H9 (cell line): ENCODE results near the gene TRMT2A. TPM values are rescaled to one million over a fixed set of nuclear protein-coding genes. Genes with fewer than 3 reads are reported as not detected.

ENCODE experiments used
- DNase-seq: peaks from one replicate; pipeline ENCODE4 v3.0.0-alpha.2; 2017
- H2AFZ ChIP-seq: one replicate; pipeline ENCODE4 v1.6.1; 2013; ENCODE audit warnings: mild to moderate bottlenecking, low read length, control low read depth, moderate library complexity
- H2AK5ac ChIP-seq: 2 replicates; pipeline ENCODE4 v1.6.1; 2013; ENCODE audit warnings: low read length, control low read depth, mixed read lengths; ENCODE audit not compliant: insufficient read length
- H2BK120ac ChIP-seq: one replicate; pipeline ENCODE4 v1.6.1; 2013; ENCODE audit warnings: low read depth, mild to moderate bottlenecking, low read length, control low read depth, inconsistent platforms; ENCODE audit not compliant: poor library complexity, severe bottlenecking
- H2BK12ac ChIP-seq: 2 replicates; pipeline ENCODE4 v1.6.1; 2013; ENCODE audit warnings: low read length, control low read depth, mixed read lengths, low read depth; ENCODE audit not compliant: insufficient read length
- H2BK15ac ChIP-seq: 2 replicates; pipeline ENCODE4 v1.6.1; 2013; ENCODE audit warnings: low read depth, low read length, control low read depth
- H2BK20ac ChIP-seq: one replicate; pipeline ENCODE4 v1.6.1; 2013; ENCODE audit warnings: low read depth, mild to moderate bottlenecking, low read length, control low read depth, inconsistent platforms; ENCODE audit not compliant: poor library complexity, severe bottlenecking
- H2BK5ac ChIP-seq: 2 replicates; pipeline ENCODE4 v1.6.1; 2013; ENCODE audit warnings: low read length, control low read depth, mixed read lengths; ENCODE audit not compliant: insufficient read length
- H3K14ac ChIP-seq: 2 replicates; pipeline ENCODE4 v1.6.1; 2013; ENCODE audit warnings: low read length, control low read depth; ENCODE audit not compliant: insufficient read depth
- H3K18ac ChIP-seq: 2 replicates; pipeline ENCODE4 v1.6.1; 2013; ENCODE audit warnings: low read depth, mild to moderate bottlenecking, mixed read lengths, low read length, control low read depth; ENCODE audit not compliant: insufficient read length
- H3K23ac ChIP-seq: 2 replicates; pipeline ENCODE4 v1.6.1; 2013; ENCODE audit warnings: low read length, control low read depth, mixed read lengths, low read depth; ENCODE audit not compliant: insufficient read length
- H3K23me2 ChIP-seq: 2 replicates; pipeline ENCODE4 v1.6.1; 2013; ENCODE audit warnings: low read depth, mild to moderate bottlenecking, mixed read lengths, low read length, control low read depth; ENCODE audit not compliant: insufficient read length, poor library complexity, severe bottlenecking
- H3K27ac ChIP-seq: 2 replicates; pipeline ENCODE4 v1.5.1; 2013; ENCODE audit warnings: low read length, control low read depth, mixed read lengths, low read depth; ENCODE audit not compliant: insufficient read length
- H3K27me3 ChIP-seq: 2 replicates; pipeline ENCODE4 v1.6.1; 2013; ENCODE audit warnings: low read length, control low read depth, inconsistent platforms; ENCODE audit not compliant: insufficient read depth
- H3K4ac ChIP-seq: 2 replicates; pipeline ENCODE4 v1.6.1; 2013; ENCODE audit warnings: low read depth, mild to moderate bottlenecking, control low read depth, inconsistent platforms, low read length, moderate library complexity
- H3K4me1 ChIP-seq: 2 replicates; pipeline ENCODE4 v1.6.1; 2013; ENCODE audit warnings: low read length, control low read depth, inconsistent platforms; ENCODE audit not compliant: insufficient read depth
- H3K4me2 ChIP-seq: 2 replicates; pipeline ENCODE4 v1.6.1; 2013; ENCODE audit warnings: low read length, control low read depth, mixed read lengths; ENCODE audit not compliant: insufficient read length, insufficient read depth
- H3K56ac ChIP-seq: 2 replicates; pipeline ENCODE4 v1.6.1; 2013; ENCODE audit warnings: low read depth, mild to moderate bottlenecking, mixed read lengths, low read length, control low read depth; ENCODE audit not compliant: insufficient read length
- H3K79me1 ChIP-seq: 2 replicates; pipeline ENCODE4 v1.6.1; 2013; ENCODE audit warnings: low read depth, mild to moderate bottlenecking, moderate library complexity, low read length, control low read depth, inconsistent platforms; ENCODE audit not compliant: insufficient read depth, poor library complexity, severe bottlenecking
- H3K79me2 ChIP-seq: 2 replicates; pipeline ENCODE4 v1.6.1; 2013; ENCODE audit warnings: low read length, control low read depth, inconsistent platforms; ENCODE audit not compliant: insufficient read depth
- H3K9ac ChIP-seq: 2 replicates; pipeline ENCODE4 v1.6.1; 2013; ENCODE audit warnings: low read length, control low read depth, mixed read lengths; ENCODE audit not compliant: insufficient read length; ENCODE audit errors: extremely low read depth
- H3K9me3 ChIP-seq: one replicate; pipeline ENCODE4 v1.6.1; 2013; ENCODE audit warnings: low read depth, low read length, inconsistent platforms; ENCODE audit not compliant: control insufficient read depth
- H3T11ph ChIP-seq: one replicate; pipeline ENCODE4 v1.6.1; 2013; ENCODE audit warnings: mild to moderate bottlenecking, low read length, control low read depth, inconsistent platforms
- H4K20me1 ChIP-seq: one replicate; pipeline ENCODE4 v1.6.1; 2013; ENCODE audit not compliant: control insufficient read depth, insufficient read length, insufficient read depth
- H4K5ac ChIP-seq: 2 replicates; pipeline ENCODE4 v1.6.1; 2013; ENCODE audit warnings: low read depth, mild to moderate bottlenecking, mixed read lengths, low read length, control low read depth; ENCODE audit not compliant: insufficient read length
- H4K8ac ChIP-seq: replicated peaks from 2 replicates; pipeline ENCODE4 v1.6.1; 2013; ENCODE audit warnings: low read length, control low read depth, mixed read lengths, low read depth; ENCODE audit not compliant: insufficient read length
- H4K91ac ChIP-seq: 2 replicates; pipeline ENCODE4 v1.6.1; 2013; ENCODE audit warnings: low read depth, mild to moderate bottlenecking, moderate library complexity, mixed read lengths, low read length, control low read depth; ENCODE audit not compliant: insufficient read length
- H3K27ac Mint-ChIP-seq, 3 experiments: 2 replicates in 2 of 3; 3 replicates in 1 of 3; pipeline ENCODE4 v1.8.0; 2020 to 2021; ENCODE audit warnings: mixed read lengths in 3 of 3, mild to moderate bottlenecking in 1 of 3, moderate library complexity in 1 of 3
- H3K27me3 Mint-ChIP-seq: 2 replicates; pipeline ENCODE4 v1.8.0; 2021; ENCODE audit warnings: low read depth, mild to moderate bottlenecking, moderate library complexity, mixed read lengths
- H3K36me3 Mint-ChIP-seq, 3 experiments: 2 replicates in 2 of 3; 3 replicates in 1 of 3; pipeline ENCODE4 v1.8.0; 2020 to 2021; ENCODE audit warnings: low read depth in 3 of 3, mixed read lengths in 3 of 3; ENCODE audit not compliant: insufficient read depth in 1 of 3
- H3K4me1 Mint-ChIP-seq, 2 experiments: 2 replicates each; pipeline ENCODE4 v1.8.0; 2020; ENCODE audit warnings: mixed read lengths in 2 of 2
- H3K4me3 Mint-ChIP-seq, 2 experiments: 2 replicates in 1 of 2; 3 replicates in 1 of 2; pipeline ENCODE4 v1.8.0; 2020 to 2021; ENCODE audit warnings: mild to moderate bottlenecking in 2 of 2, mixed read lengths in 2 of 2, moderate library complexity in 1 of 2
- H3K9me3 Mint-ChIP-seq, 2 experiments: 2 replicates in 1 of 2; 3 replicates in 1 of 2; pipeline ENCODE4 v1.8.0; 2020; ENCODE audit warnings: mild to moderate bottlenecking in 2 of 2, mixed read lengths in 2 of 2, moderate library complexity in 1 of 2
- WGBS: extraction: QIAGEN DNeasy Blood & Tissue Kit; methylation state at CpG from one replicate; pipeline ENCODE4 v1.1.7; 2013; ENCODE audit warnings: missing lambda C conversion rate, low lambda C conversion rate, mixed read lengths; ENCODE audit not compliant: insufficient read length; ENCODE audit errors: extremely low coverage; 5-methylcytosine and 5-hydroxymethylcytosine counted together
- total RNA-seq: library from RNA; stranded (reverse); gene quantifications from 2 replicates; pipeline ENCODE4 v1.2.1, GENCODE V29; 2021
- TF ChIP-seq, protein P1 (sequence below): fragments of 200-600 bp; sonication (generic); conservative IDR thresholded peaks from 3 replicates; pipeline ENCODE4 v1.8.0; 2021; ENCODE audit warnings: antibody characterized with exemption, mild to moderate bottlenecking

The TRMT2A gene
- total RNA-seq, 1 experiment from 2014 or later, result 58.2 TPM

DNA sequence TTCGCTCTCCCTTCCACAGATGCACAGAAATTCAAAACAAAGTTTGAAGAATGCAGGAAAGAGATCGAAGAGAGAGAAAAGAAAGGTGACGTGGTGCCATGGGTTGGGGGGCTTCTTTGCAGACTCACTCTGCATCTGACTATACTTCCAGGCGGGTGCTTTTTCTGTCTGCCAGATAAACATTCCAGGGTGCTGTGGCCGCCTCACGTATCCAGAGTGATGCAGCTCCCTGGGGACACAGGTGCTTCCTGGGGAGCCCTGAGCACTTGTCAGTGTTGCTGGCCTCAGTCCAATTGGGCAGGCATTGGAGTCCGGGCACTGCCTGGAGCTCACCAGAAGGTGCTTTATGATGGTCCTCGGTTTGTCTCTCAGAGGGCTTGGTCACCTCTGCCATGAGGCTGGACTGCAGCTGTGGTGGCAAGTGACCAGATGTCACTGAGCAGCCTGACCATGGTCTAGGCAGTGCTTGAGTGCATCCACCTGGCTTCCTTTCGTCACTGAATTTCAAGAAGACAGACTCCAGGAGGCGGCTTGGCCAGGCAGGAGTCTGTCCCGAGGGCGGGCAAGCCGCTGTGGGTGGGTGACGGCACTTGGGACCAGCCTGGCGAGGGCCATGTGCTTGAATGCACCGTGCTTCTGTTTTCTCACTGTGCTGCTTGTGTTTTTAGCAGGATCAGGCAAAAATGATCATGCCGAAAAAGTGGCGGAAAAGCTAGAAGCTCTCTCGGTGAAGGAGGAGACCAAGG is 9.4 kb upstream of the TRMT2A start:
- Histone ChIP-seq H3K9ac (no peak overlapping the region), H3K27me3 (no peaks in the 10 kb centered on the region), H4K8ac (no peak overlapping the region), H2BK120ac (no peak overlapping the region), H3K4me2 (no peak overlapping the region), H3K4ac (no peak overlapping the region), H2BK15ac (no peak overlapping the region), H3K56ac (no peak overlapping the region), H3K18ac (no peak overlapping the region), H3K23me2 (no peaks in the 10 kb centered on the region), H4K91ac (no peak overlapping the region), H3T11ph (no peak overlapping the region), H2BK12ac (no peak overlapping the region), H2BK5ac (no peak overlapping the region), H3K79me2 (peaks cover 10% of the 10 kb centered on the region; the same call in 1 of the 2 replicates), H3K79me1 (peaks cover 5% of the 10 kb centered on the region), H3K23ac (no peak overlapping the region), H3K9me3 (no peaks in the 10 kb centered on the region), H2AFZ (no peak overlapping the region), H4K5ac (no peak overlapping the region), H2AK5ac (no peak overlapping the region), H3K4me1 (no peaks in the 10 kb centered on the region), H3K27ac (no peak overlapping the region), H3K14ac (no peak overlapping the region), H4K20me1 (peaks cover 2% of the 10 kb centered on the region), H2BK20ac (no peak overlapping the region)
- Mint-ChIP-seq H3K4me1 (peaks cover 5 to 11% of the 10 kb centered on the region in 2 experiments), H3K4me3 (no peak overlapping the region), H3K27me3 (no peaks in the 10 kb centered on the region; the same call in 1 of the 2 replicates), H3K36me3 (peaks cover 36 to 63% (median 61%) of the 10 kb centered on the region in 3 experiments; a peak in 6 of 7 replicates), H3K27ac (peak overlapping the region in 2 of 3 experiments; percentile 49 to 79; a peak in 4 of 7 replicates), H3K9me3 (no peaks in the 10 kb centered on the region)
- TF ChIP-seq, protein P1, sequence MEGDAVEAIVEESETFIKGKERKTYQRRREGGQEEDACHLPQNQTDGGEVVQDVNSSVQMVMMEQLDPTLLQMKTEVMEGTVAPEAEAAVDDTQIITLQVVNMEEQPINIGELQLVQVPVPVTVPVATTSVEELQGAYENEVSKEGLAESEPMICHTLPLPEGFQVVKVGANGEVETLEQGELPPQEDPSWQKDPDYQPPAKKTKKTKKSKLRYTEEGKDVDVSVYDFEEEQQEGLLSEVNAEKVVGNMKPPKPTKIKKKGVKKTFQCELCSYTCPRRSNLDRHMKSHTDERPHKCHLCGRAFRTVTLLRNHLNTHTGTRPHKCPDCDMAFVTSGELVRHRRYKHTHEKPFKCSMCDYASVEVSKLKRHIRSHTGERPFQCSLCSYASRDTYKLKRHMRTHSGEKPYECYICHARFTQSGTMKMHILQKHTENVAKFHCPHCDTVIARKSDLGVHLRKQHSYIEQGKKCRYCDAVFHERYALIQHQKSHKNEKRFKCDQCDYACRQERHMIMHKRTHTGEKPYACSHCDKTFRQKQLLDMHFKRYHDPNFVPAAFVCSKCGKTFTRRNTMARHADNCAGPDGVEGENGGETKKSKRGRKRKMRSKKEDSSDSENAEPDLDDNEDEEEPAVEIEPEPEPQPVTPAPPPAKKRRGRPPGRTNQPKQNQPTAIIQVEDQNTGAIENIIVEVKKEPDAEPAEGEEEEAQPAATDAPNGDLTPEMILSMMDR, result no peak
- no peak for DNase-seq
- no CpG with 5 or more reads among the region's 19 CpGs for WGBS
